Cardiac septum (tissue), 1 donor: ENCODE measurements around the gene CLN6. TPM values are rescaled to one million over a fixed set of nuclear protein-coding genes. Genes with fewer than 3 reads are reported as not detected.

Experiments
- DNase-seq: peaks from one replicate; pipeline ENCODE4 v3.0.0-alpha.2; 2020; ENCODE audit warnings: low spot score
- intact Hi-C: fragments of 100-400 bp; cut with DNase I; formaldehyde crosslinking; loops from one replicate; pipeline ENCODE4 v1.14.0; 2022
- long read RNA-seq: library from polyadenylated mRNA; unstranded; transcript quantifications from one replicate; pipeline ENCODE4 v2.0.0, GENCODE V29; 2021
- total RNA-seq: library from RNA; stranded (reverse); fragmentation: NEBNext Ultra II Directional; extraction: Animal tissue kit (Norgen Biotek cat#: 25700); gene quantifications from one replicate; pipeline ENCODE4 v1.2.1, GENCODE V29; 2021
- donor health status: DM: no; HTN: no; CAD: no.

CLN6 gene
- total RNA-seq, result 8.5 TPM
- long read RNA-seq, partial matches to known transcripts, result 0 of 4 reads
- long read RNA-seq, other reads (novel, unspliced or antisense), result 1 of 4 reads

GRCh38 chr15:68229386-68230156 lies at the start of gene CLN6:
CLN6 (minus strand) TSS chr15:68229728; CDS start chr15:68229584, 144 bp downstream.
- intact Hi-C loops, result no loop called here

GRCh38 chr15:68278595-68279405 lies 49.3 kb upstream of the CLN6 start:
- intact Hi-C loops, result loop anchor here (2.0 kb wide), 1 partner anchor 22 kb away; no protein-coding TSS in a partner anchor
- DNase-seq, result no peak

More at GRCh38 chr15:68229386-68230156, at the start of gene CLN6:
- peak; percentile 93 for DNase-seq

- DNase-seq, result no peak
- intact Hi-C loops, result loop anchor here (2.0 kb wide), 1 partner anchor 21 kb away; no protein-coding TSS in a partner anchor
These were observed 48.7 kb upstream of the CLN6 start for GRCh38 chr15:68278345-68278594.

GRCh38 chr15:68277603-68278344 lies 48.2 kb upstream of the CLN6 start, which contains the start of gene FEM1B:
FEM1B (plus strand) TSS chr15:68277745; CDS start chr15:68278418, 673 bp downstream.
- intact Hi-C loops, result loop anchor here (2.0 kb wide), 1 partner anchor 21 kb away; no protein-coding TSS in a partner anchor
- peak; percentile 95 for DNase-seq

- DNase-seq, result no peak
- intact Hi-C loops, result no loop called here
These were observed 47.6 kb upstream of the CLN6 start for GRCh38 chr15:68277131-68277602.

GRCh38 chr15:68276668-68277067 lies 47.1 kb upstream of the CLN6 start:
- intact Hi-C loops, result no loop called here

GRCh38 chr15:68275165-68275746 lies 45.7 kb upstream of the CLN6 start:
- no peak for DNase-seq
- intact Hi-C loops, result no loop called here

More at GRCh38 chr15:68276668-68277067, 47.1 kb upstream of the CLN6 start:
- DNase-seq, result no peak

GRCh38 chr15:68274201-68274848 lies 44.8 kb upstream of the CLN6 start:
- intact Hi-C loops, result no loop called here
- DNase-seq, result no peak

- intact Hi-C loops, result no loop called here
These were observed 43.3 kb upstream of the CLN6 start for GRCh38 chr15:68272721-68273271.

GRCh38 chr15:68271854-68272471 lies 42.4 kb upstream of the CLN6 start:
- intact Hi-C loops, result no loop called here
- DNase-seq, result no peak

More at GRCh38 chr15:68272721-68273271, 43.3 kb upstream of the CLN6 start:
- no peak for DNase-seq

GRCh38 chr15:68268405-68268804 lies 38.9 kb upstream of the CLN6 start:
- DNase-seq, result no peak

GRCh38 chr15:68265674-68266073 lies 36.1 kb upstream of the CLN6 start:
- DNase-seq, result no peak
- intact Hi-C loops, result no loop called here

More at GRCh38 chr15:68268405-68268804, 38.9 kb upstream of the CLN6 start:
- intact Hi-C loops, result no loop called here

- intact Hi-C loops, result no loop called here
These were observed 35.6 kb upstream of the CLN6 start for GRCh38 chr15:68265081-68265480.

GRCh38 chr15:68264282-68264681 lies 34.8 kb upstream of the CLN6 start:
- DNase-seq, result no peak
- intact Hi-C loops, result no loop called here

More at GRCh38 chr15:68265081-68265480, 35.6 kb upstream of the CLN6 start:
- DNase-seq, result no peak

- intact Hi-C loops, result no loop called here
- no peak for DNase-seq
These were observed 33.2 kb upstream of the CLN6 start for GRCh38 chr15:68262514-68263356.

GRCh38 chr15:68261980-68262379 lies 32.5 kb upstream of the CLN6 start:
- intact Hi-C loops, result no loop called here
- no peak for DNase-seq

GRCh38 chr15:68261241-68261640 lies 31.7 kb upstream of the CLN6 start:
- intact Hi-C loops, result no loop called here

More at GRCh38 chr15:68261241-68261640, 31.7 kb upstream of the CLN6 start:
- no peak for DNase-seq
